Kidney capillary endothelial cell (primary cell): ENCODE data around the gene ARHGAP4.

Source experiments
- DNase-seq: peaks from one replicate; pipeline ENCODE4 v3.0.0-alpha.2; 2018; ENCODE audit warnings: low spot score

ARHGAP4 gene

DNA sequence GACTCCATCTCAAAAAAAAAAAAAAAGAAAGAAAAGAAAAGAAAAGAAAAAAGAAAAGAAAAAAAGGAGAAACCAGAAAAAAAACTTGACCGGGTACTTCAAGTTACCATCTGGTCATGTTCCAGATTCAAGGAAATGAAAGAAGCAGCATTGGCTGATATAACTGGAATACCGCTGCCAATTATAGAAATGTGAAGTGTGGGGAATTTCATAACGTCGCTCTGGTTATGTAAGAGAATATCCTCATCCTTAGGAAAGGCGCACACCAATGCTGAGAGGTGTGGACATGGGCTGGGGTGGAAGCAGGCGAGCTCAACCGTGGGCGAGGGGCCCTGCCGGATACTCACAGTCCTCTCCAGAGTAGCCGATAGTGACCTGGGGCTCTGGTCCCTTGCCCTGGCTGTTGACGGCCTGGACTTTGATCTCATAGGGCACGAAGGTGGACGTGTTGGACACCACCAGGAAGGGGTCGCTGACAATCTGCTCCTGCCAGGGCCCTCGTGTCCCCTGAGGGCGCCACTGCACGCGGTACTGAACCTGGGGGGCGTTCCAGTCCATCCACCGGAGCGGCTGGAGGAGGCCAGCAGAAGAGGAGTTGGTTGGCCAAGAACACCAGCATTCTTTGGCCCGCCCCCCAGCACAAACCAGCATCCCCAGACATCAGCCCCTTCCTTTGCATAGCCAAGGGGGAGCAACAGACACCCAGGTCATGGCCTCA lies 59.6 kb downstream of the ARHGAP4 start:
- DNase-seq = no peak

DNA sequence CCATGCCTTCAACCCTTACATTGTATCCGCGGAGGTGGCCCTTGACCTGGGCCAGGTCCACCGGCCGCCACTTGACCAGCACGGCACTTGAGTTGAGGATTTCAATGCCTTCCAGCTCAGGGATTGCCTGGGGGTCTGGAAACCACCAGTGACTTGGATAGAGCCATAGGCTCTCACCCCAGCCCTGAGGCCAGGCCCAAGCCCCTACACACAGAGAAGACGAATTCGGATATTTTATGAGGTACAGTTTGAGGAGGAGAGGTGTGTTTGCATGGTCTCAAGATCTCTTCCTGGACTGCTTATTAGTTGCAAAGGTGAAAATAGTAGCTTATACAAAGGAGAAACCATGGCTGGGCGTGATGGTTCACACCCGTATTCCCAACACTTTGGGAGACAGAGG lies 60.4 kb downstream of the ARHGAP4 start:
- DNase-seq = no peak

DNA sequence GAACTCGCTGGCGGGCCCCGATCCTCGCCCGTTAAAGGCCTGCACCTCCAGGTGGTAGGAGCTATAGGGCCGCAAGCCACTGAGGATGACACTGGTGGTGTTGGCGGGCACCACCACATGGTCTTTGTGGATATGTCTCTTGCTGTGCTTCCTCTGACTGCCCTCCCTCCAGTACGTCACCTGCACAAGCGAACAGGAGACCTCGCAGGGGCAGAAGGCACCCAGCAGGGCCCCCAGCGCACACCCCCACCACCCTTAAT lies 60.8 kb downstream of the ARHGAP4 start:
- no peak for DNase-seq

DNA sequence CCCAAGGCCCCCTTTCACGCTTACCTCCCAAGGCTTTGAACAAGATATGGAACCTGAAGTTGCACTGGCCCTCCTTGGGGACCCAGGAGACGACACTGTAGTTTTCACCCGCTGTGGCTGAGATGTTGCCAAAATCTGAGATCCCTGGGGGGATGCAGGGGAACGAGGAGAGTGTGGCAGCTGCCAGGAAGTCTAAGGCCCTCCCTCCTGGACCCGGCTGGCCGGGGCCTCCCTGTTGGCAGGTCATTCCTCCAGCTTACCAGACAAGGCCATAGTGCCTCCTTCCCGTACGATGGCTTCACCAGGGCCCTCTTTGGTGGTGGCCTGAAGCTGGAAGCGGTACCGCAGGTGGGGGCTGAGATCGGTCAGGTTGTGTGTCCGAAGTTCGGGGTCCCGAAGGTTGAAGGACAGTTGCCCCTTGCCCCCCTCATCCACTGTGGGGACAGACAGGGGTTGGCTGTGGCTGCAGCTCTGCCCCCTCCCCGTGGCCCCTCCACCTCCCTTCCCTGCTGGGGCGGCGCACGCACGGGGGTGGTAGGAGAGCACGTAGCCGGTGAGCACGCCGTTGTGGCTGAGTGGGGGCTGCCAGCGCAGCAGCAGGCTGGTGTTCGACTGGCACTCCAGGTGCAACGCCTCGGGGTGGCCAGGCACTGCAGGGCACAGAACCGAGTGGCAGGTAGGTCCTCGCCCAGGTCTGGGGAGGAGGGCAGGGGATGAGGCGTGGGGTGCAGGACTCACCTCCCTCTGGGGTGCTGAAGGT lies 61.3 kb downstream of the ARHGAP4 start:
- DNase-seq = no peak

DNA sequence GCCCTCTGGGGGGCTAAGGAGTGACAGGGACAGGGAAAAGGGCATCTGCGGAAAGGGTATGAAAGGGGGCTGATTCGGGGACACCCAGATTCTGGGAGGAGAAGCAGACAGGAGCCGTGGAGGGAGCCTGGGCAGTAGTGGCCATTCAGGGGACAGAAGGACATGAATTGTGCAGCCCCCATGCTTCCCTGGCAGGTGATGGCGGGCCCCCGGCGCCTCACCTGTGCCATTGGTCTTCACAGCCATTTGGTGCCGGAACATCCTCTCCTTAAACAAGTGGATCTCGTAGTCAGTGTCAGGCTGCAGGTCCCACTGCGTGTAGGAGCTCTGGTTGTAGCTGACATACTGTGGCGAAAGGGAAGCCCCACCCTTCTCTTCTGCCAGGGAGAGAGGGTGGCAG lies 62.0 kb downstream of the ARHGAP4 start:
- no peak for DNase-seq

DNA sequence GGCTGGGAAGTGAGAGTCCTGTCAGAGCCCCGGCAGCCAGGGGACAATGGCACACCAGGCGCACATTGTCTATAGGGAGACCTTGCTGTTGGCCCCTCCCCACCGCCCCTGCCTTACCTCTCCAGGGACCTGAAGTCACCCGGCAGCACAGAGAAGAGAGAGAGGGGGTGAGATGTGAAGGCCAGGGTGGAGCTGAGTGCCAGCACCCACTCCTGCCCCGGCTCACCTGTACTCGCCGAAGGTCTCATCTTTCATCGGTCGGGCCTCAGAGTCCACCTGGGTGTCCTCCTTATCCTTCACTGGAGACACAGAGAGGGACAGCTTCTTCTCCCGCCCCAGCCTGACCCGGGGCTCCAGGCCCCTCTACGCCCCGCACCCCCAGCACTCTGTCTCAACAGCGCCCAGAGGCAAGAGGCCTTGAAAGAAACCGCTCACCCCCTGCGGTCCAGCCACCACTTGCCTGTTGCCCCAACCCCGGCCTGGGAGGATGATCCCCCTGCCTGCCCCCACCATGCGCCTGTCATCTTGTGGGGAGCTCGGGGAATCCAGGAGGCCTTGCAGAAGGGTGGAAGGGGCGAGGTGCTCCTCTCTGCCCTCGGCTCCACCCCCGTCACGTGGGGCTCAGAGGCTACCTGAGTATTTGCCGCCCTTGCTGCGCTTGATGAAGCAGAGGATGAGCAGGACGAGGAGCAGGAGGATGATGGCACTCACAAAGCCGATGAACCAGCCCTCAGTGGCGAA lies 62.6 kb downstream of the ARHGAP4 start:
- DNase-seq = no peak

DNA sequence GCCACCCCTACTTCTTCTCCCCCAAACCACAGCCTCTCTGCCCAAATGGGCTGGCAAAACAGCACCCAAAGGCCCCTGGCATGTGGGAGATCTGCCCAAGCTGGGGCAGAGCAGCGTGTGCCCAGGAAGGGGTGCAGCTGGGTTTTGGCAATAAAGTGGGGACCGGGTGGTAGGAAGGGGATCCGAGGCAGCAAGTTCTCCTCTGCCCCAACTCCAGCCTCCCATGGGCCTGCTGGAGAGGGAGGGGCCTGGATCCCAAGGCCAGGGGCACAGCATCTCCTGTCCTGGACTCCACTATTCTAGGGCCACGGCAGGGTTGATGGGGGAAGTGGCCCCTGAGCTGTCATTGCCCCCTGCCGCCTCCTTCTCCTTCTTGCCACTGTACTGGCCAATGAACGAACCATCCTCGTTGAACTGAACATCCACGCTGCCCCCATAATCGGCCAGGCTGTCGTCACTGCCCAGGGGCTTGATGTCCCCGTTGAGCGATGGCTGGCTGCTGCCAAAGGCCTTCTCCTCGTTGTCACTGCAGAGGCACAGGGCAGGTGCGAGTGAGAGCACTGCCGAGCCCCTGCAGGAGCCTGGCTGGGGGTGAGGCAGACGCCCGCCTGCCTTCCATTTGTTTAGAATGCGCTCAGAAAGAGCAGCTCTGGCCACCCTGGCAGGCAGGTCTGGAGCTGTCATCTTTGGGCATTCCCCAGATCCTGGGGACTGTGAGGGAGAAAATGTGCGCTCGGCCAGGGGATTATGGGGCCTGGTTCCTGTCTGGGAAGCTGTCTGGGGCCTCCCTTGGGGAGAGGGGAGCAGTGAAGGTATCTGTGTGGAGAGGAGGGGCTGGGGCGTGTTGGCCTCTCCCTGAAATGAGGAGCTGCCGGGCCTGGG lies 63.5 kb downstream of the ARHGAP4 start:
- DNase-seq = no peak

DNA sequence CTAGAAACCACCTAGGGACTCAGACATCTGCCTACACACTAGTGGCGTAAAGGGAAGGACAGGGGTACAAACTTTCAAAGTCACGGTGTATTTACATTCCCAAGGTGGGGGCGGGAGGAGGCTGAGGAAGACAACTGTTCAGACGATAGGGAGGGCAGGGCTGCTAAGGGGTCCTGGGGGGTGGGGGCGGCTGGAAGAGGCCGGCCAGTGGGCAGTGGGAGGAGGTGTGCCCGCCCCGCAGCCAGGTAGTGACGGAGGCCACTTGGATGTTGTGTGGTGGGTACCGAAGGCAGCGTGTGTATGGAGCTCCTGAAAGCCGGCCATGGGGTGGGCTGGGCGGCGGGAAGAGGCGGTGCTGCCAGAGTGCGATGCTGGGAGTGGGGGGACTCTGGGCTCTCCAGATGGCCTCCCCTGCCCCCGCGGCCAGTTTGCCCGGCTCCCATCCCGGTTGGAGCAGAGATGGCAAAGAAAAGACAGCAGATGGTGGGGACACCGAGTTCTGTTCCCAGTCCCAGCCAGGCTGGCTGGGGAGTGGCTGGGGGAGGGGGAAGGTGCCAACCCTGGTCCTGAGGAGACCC lies 64.2 kb downstream of the ARHGAP4 start:
- no peak for DNase-seq

DNA sequence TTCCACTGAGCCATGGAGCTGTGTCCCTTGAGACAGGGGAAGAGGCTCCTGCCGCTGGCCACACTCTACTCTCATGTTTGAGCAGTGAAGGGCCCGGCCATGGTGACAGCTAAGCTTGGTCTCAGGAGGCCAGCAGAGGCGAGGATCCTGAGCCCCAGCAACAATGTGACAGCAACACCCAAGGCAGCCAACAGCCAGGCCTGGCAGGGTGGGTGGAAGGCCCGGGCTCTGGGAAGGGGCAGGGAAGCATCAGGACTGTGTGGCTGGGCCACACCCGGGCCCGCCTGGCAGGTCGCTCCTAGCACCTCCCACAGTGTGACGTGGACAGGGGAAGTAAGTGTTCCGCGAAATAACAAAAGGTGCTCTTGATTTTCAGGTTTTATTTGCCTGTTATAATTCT lies 64.9 kb downstream of the ARHGAP4 start:
- no peak for DNase-seq
